Cardiac fibroblast (primary cell): ENCODE results near the gene MRPL28.
"Not testable (repeated sequence)": the region's sequence is repeated elsewhere in the genome, so short reads cannot be mapped to it uniquely, and the experiment has no call there.

Experiments used
- DNase-seq, 2 donors: peaks; one replicate each; pipeline versions ENCODE4 v3.0.0 to v3.0.0-alpha.2; 2010; ENCODE audit warnings: low read depth in 2 of 2
- H3K4me3 ChIP-seq, 2 donors: replicated peaks in 1 of 2; 1 replicate in 1 of 2; 2 replicates in 1 of 2; pipeline ENCODE4 v1.5.1; 2011; ENCODE audit warnings: low read depth in 2 of 2, low read length in 2 of 2, mild to moderate bottlenecking in 2 of 2, moderate library complexity in 1 of 2
- CTCF ChIP-seq: IDR thresholded peaks from one replicate; pipeline ENCODE4 v1.5.1; 2011; ENCODE audit warnings: low read depth, mild to moderate bottlenecking, low read length, inconsistent platforms

The MRPL28 gene

GRCh38 chr16:368388-369158 is 1.8 kb downstream of the MRPL28 start:
- no peak overlapping the region for H3K4me3 ChIP-seq
- no peak for DNase-seq
- no peak for TF ChIP-seq CTCF

GRCh38 chr16:367333-367903 is 2.9 kb downstream of the MRPL28 start:
- TF ChIP-seq CTCF: no peak
- H3K4me3 ChIP-seq: no peak overlapping the region
- DNase-seq: no peak

- no peak for DNase-seq
- no peak for TF ChIP-seq CTCF
- H3K4me3 ChIP-seq: no peak overlapping the region
These were observed 3.9 kb downstream of the MRPL28 start for GRCh38 chr16:366476-366875.

- DNase-seq: no peak
- H3K4me3 ChIP-seq: no peak overlapping the region
- TF ChIP-seq CTCF: no peak
These were observed 5.5 kb downstream of the MRPL28 start for GRCh38 chr16:364595-365491.

GRCh38 chr16:363766-364490 is 6.4 kb downstream of the MRPL28 start:
- H3K4me3 ChIP-seq: no peak overlapping the region
- no peak for DNase-seq
- TF ChIP-seq CTCF: no peak

GRCh38 chr16:363110-363765 is 7.1 kb downstream of the MRPL28 start:
- DNase-seq: no peak
- TF ChIP-seq CTCF: no peak
- no peak overlapping the region for H3K4me3 ChIP-seq

- not testable (repeated sequence) for DNase-seq, H3K4me3 ChIP-seq
These were observed 7.7 kb downstream of the MRPL28 start for GRCh38 chr16:362702-362999.
